ENCODE measurements around the gene HS6ST2. TPM values are rescaled to one million over a fixed set of nuclear protein-coding genes. Genes with fewer than 3 reads are reported as not detected.
"Not testable (repeated sequence)": the region's sequence is repeated elsewhere in the genome, so short reads cannot be mapped to it uniquely, and the experiment has no call there.

Gene HS6ST2
- not detected in 2 replicates for total RNA-seq

DNA sequence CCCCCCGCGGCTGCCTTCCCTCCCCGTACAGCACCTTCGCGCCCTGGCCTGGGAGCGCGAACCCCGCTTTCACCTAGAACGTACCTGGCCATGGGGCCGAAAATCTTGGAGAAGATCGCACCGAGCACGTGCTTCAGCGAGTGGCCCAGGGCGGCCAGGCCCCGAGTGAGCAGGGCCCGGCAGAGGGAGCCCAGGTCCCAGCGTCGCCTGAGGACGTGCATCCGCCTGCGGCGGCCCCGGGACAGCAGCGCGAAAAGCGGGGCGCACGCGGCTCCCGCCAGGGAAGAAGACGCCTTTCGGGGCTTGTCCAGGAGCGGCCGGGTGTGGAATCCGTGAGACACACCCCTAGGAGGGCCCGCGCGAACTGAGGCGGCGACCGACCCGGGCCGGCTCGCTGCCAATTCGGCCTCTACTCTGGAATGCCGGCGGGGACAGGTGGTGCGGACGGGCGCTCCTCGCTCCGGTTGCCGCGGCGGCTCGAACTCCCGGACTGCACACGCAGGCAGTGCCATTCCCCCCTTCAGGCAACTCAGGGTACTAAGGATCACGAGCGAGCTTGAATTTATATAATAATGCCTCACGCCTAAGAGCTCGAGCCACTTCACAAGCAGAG, at the start of gene HS6ST2:
Gene HS6ST2, minus strand, starts transcription at position 539 of the 613 bp plus-strand sequence.
- intact Hi-C loops (cut with micrococcal nuclease) = loop anchor here (10.0 kb wide), 1 partner anchor 1133 kb away; no protein-coding TSS in a partner anchor

DNA sequence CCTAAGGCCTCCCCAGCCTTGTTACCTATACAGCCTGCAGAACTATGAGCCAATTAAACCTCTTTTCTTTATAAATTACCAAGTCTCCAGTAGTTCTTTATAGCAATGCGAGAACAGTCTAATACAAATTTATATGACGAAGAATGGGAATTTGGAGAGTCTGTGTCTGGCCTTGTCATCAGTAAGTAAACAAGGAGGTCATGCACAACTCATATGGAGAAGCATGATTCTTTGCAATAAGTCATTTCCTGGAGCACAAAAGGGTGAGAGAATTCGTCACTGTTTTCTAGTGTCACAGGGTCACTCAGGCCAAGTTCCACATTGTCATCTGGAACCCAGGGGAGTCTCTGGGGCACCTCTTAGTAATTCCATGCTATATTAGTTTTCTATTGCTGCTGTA, 49.0 kb upstream of the HS6ST2 start:
- intact Hi-C loops (cut with micrococcal nuclease) = no loop called here

DNA sequence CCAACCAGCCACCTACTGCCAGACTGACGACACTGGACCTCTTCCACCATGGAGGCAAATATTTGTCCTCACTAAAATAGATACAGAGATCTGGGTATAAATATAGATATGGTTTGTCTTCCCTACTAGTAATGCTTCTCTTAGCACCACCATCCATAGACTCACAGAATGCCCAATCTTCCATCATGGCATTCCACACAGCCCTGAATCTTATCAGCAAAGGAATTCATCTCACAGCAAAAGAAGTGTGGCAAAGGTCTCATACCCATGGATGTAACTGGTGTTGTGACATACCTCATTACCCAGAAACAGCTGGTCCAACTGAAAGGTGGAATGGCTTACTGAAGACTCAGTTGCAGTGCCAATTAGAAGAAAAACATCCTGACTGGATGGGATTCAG, 47.2 kb upstream of the HS6ST2 start:
- intact Hi-C loops (cut with micrococcal nuclease) = no loop called here

DNA sequence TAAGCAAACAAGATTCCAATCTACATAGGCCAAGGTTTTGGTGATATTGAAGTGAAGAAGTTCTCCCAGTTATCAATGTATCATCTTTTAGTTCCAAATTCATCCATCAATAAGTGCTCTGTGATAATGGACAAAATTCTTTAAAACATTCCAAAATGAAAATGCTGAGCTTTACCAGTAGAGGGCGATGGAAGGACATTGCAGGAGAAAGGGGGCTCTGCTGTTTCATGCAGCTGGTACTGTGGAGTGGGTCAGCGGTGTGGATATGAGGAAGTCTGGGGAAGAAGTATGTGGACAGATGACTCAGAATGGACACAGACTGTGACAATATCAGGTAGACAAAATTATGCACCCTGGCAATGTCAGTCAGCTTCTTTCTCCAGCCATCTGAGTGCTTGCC, 46.6 kb upstream of the HS6ST2 start:
- intact Hi-C loops (cut with micrococcal nuclease) = no loop called here

DNA sequence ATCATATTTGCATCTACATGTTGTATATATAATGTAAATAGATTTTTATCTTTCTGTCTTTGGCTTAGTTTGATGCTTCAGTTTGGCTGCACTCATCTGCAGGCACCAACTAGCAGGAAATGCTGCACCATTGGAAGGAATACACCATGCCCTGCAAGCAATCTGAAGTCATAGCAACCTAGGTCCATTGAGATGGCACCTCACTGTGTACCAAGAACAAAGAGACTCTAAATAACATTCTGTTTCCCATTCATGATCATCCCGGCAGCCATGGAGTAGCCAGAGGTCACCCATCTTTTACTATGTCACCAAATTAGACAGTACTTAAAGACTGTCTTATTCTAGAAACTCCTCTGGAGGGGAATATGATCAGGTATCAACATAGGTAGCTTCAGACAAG, 40.8 kb upstream of the HS6ST2 start:
- intact Hi-C loops (cut with micrococcal nuclease) = no loop called here

DNA sequence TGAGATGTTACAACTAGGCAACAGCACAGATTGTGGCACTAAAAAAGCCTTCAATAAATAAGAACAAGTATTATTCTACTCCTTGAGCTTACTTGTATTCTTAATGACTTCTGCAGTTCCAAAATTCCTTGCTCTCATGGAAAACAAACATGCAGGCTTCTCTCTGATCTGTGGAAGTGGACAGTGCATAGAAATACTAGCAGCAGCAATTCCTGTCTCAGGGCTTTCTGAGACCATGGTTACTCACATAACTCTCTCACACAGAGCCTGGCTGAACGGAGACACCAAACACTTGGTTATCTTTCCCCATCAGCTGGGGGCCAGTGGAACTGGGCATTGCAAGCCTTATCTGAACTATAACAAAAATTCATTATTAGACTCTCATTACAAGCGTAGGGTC, 32.4 kb upstream of the HS6ST2 start:
- intact Hi-C loops (cut with micrococcal nuclease) = no loop called here

DNA sequence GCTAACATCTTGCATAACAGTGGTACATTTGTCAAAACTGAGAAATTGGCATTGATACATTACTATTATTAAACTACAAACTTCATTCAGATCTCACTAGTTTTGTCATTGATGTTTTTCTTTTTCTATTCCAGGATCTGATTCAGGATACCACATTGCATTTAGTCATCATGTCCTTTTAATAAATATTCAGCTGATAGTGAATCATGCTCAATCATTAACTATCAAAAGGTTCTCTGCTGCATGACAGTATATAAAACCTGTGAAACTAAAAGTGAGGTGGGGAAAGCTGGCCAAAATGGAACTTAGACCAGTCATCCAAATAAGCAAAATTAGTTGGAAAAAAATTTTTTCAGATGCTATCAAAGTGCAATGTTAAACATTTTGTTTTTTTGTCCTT, 28.1 kb upstream of the HS6ST2 start:
- intact Hi-C loops (cut with micrococcal nuclease) = no loop called here

DNA sequence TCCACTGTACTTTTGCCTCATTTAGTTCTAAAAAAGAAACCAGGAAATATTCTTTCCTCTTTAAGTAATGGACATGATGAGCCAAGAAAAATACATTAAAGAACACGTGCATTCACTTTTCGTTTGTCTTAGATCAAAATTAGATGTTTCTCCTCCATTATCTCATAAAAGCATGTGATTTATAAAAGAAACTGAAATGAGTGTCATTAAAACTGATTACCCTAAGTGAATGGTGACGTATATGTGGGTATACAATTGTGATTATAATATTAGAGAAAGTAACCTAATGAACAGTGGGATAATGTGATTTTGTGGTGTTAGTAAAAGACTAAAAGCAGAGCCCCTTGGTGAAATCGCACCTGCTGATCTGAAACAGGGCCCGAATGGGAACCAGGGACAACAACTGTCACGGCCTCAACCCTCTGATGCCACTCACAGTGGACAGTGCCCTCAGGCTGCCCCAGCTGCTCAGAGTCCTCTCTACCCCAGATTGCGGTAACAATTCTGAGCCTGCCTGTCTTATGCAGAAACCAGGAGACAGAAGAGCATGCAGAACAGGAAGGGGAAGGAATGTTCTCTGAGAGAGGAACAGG, 25.7 kb upstream of the HS6ST2 start:
- intact Hi-C loops (cut with micrococcal nuclease) = no loop called here

DNA sequence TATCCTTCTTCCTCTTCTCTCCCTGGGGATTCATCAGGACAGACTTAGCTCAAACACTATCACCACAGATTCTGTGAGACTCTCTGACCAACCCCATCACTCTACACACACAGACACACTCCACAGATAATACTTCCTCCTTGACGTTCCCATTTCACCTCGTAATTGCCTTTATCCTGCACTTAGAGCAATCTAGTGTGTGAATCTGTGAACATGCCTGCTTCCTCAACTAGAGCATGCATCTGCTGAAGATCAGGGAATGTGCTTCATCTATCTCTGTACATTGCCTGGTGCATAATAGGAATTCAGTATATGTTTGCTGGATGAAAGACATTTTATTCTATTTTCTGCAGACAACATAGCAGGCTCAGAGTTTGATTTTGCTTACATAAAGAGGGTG, 25.1 kb upstream of the HS6ST2 start:
- intact Hi-C loops (cut with micrococcal nuclease) = no loop called here

DNA sequence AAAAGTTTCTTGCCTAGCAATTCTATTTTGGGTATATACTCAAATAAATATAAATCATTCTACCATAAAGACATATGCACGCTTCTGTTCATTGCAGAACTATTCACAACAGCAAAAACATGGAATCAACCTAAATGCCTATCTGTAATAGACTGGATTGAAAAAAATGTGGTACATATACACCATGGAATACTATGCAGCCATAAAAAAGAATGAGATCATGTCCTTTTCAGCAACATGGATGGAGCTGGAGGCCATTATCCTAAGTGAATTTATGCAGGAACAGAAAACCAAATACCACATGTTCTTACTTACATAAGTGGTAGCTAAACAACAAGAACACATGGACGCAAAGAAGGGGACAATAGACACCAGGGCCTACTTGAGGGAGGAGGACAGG, 21.6 kb upstream of the HS6ST2 start:
- intact Hi-C loops (cut with micrococcal nuclease) = not testable (repeated sequence)

DNA sequence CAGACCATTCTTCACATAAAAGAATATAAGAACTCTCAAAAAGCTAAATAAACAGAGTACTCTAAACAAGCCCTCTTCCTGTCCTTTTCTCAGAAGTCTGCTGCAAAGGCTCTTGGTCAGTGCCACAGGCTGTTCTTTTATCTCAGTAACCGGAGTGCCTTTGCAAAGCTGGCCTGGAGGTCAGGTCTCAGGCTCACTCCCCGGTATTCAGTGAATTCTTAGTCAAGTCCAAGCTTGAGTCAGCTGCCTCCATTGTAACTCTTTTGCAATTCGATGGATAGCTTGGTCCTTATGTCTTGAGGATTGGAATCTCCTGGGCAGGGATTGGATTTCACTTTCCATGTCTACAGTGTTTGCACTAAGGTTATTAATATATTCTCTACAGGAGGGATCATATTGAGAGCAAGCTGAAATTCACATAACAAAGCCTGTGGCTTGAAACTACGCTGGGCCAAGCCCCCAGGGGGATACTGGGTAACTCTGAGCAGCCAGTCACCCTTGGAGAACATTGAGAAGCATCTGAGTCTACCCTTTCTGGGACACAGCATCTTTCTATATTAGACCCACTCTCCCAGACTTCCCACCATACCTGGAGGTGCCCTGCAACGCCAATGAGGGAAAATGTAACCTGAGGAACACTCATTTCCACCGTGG, 10.0 kb upstream of the HS6ST2 start:
- intact Hi-C loops (cut with micrococcal nuclease) = no loop called here

DNA sequence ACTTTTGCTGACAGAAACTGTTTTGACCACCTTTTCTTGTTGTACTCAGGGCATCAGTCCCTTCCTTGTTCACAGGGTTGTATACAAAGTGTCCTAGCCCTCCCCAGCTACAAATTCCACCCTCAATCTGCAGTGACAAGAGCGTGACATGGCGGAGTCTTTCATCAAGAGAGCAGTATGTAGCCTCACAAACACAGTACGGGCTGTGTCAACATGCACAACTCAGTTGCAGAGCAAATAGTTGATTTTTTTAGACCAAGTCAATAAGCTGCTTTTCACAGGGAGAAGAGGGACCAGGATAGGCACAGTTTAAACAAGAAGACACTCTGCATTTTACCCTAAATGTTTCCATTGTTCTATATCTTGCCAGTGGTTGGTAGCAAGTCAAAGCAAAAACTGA, 8.6 kb upstream of the HS6ST2 start:
- intact Hi-C loops (cut with micrococcal nuclease) = no loop called here

DNA sequence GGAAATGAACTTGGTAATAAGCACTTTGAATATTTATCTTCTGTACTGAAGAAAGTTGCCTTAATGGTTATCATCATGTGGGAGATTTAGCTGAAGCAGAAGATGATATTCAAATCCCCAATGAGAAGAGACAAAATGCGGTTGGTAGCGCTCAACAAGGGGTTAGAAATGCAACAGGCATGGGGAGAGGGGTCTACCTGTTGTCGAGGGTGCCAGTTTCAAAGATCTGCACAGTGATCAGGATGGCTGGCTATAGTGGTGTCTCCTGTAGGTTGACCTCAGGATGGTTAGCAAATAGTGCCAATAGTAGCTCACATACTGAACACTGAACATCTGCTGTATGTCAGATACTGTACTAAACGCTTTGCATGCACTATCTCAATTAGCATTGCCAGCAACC, 7.0 kb upstream of the HS6ST2 start:
- intact Hi-C loops (cut with micrococcal nuclease) = no loop called here

DNA sequence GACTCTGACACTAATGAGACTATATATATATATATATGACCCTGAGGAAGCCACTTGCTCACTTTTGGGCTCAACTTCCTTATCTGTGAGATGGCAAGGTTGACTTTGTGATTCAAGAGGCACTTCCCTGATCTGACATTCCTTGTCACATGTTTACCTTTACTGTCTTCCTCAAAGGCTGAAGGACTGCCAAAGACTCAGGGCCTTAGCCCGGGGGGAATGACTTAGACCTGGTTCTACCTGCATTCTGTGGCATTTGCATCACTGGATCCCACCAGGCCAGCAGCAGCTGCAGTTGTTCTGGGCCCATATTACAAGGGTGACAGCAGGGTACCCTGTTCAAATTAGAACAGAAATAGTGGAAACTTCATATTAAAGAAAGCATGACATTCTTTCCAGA, 3.1 kb upstream of the HS6ST2 start:
- intact Hi-C loops (cut with micrococcal nuclease) = no loop called here

DNA sequence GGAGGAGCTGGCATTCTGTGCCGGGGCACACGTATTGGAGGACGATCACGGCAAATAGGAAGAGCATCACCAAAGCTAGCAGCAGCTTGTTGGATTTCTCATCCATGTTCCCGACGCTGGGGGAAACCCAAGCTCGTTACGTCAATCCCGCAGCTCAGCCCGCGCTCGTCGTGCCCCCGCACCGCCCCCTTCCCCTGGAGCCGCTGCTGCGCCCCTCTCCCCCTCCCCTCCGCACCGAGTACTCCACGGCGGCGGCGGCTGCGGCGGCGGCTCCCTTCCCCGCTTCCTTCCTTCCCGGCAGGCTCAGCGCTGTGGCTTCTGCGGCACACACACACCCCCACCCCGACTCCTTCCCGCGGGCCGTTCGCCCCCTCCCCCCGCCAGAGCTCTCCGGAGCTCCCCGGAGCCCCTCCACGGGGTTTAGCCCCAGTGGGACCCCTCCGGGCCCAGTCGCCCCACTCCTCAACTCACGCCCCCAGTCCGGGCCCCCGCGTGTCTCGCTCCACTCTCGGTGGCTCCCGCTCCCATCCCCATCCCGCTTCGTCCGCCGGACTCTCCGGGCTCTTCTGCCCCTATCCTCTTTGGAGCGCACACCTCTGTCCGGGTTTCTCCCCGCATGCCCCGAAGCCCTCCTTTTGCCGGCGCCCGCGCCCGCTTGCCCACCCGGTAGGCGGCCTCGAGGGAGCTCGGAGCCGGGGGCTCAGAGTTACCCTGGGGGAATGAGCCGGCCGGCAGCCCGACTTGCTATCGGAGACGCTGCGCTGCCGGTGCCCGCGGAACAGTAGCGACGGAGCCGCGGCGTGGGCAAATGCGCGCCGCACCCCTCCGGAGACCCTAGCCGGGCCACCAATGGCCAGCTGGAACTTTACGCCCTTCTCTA, 978 bp downstream of the HS6ST2 start:
- intact Hi-C loops (cut with micrococcal nuclease) = loop anchor here (10.0 kb wide), 1 partner anchor 1133 kb away; no protein-coding TSS in a partner anchor

DNA sequence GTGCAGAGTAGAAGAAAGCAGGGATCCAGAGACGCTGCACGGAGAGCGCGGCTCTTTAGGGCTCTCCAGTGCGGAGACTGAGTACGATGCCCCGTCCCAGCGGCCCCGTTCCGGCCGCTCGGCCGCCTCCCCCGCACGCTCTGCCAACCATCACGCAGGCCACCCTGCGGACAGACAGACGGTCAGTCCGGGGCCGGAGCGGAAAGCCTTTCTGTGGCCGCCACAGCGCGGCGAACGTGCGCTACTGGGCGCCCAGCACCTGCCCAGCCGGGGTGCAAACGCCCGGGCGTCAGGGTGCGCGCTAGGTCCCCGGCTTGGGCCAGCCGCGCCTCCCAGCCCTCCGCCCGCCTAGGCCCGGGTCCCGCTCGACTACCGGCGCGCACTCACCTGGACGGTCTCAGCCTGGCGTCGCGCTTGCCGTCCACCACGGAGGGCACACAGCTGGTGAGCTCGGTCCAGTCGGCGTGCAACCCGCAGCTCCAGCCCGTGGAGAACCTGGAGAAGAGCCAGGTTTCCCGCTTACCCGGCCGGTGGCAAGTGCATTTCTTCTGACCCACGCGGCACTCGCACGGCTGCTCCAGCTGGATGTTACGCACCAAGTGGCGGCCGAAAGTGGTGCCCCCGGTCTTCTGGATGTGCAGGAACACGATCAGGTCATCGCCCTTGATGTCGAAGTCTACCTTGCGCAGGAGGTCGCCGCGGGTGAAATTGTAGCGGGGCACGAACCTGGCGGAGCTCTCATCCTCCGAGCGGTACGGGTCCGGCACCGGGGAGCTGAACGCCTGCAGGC, 1.8 kb downstream of the HS6ST2 start:
- intact Hi-C loops (cut with micrococcal nuclease) = loop anchor here (10.0 kb wide), 1 partner anchor 1132 kb away; no protein-coding TSS in a partner anchor

DNA sequence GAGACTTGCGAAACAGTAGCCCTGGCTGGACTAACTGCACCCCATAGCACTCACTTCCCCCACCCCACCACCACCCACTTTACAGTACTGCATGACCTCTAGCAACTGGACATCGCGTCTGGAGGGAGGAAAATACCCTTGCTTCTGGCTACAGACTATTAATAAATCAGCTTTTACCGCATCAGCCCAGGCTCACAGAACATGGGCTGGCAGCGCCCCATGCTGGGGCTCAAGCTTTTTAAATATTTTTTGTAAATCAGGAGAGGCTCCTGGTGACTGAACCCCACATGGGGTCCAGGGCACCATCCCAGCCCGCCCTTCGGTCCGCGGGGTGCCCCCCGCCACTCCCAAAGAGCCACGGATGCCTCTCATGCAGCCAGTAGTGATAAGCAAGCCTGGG, 2.7 kb downstream of the HS6ST2 start:
- intact Hi-C loops (cut with micrococcal nuclease) = loop anchor here (10.0 kb wide), 1 partner anchor 1131 kb away; no protein-coding TSS in a partner anchor

DNA sequence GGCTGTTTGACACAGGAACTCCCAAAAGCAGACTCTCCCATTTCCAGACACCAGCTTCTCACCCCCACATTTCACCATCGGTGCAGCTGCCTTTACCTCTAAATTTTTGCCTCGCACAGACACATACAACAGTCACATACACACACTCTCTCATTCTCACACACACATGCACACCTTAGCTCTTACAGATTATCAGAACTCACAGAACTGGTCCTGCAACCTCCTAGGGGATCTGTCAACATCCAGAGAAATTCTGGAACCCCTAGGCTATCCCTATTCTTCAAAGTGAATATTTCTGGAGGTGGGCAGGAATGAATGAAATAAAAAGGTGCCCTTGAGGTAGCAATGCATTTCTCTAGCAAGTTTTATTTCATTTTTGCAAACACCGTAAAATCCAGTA, 4.1 kb downstream of the HS6ST2 start:
- intact Hi-C loops (cut with micrococcal nuclease) = loop anchor here (10.0 kb wide), 1 partner anchor 1130 kb away; no protein-coding TSS in a partner anchor

DNA sequence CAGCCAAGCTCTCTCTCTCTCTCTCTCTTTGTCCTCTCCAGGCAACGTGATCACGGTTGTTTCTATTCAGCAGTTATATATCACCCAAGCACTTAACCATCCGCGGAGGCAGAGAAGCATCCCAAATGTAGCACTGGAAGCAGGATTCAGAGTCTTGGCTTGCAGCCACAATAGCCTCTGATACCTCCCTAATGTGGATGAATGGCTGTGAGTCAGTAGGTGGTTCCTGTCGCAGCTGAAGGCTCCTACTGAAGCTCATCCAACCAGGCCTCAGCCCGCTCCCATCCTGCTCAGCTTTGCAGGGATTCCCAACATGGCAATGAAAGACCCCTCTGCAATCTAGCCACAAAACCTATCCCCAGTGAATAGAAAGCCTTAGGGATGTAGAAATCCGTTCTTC, 5.1 kb downstream of the HS6ST2 start:
- intact Hi-C loops (cut with micrococcal nuclease) = loop anchor here (10.0 kb wide), 1 partner anchor 1129 kb away; no protein-coding TSS in a partner anchor

DNA sequence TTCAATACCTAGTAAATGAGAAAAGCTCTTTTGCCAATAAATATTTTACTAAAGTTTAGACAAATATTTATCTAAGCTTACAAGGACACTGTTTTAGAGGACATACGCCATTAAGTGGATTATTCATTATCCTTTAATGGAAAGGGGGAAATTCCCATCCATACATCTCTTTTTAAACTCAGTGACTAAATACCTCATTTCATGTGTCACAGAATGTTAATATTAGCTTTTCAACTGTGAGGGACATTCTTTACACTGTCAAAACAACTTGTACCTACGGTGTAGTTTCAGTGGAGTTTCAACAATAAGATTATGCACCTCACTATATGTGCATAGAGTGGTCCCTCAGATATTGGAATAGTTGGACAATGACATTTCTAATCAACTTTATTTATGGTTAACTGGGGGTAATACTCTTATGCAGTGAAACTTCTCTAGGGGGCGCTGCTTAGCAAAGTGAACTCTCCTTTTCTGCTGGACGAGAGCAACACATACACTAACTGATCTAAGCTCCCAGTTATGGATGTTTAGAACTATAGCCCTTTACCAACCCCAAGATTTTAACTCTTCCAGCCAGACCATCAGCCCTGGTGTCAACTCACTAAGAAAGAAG, 9.7 kb downstream of the HS6ST2 start:
- intact Hi-C loops (cut with micrococcal nuclease) = no loop called here
